ENCODE data around the gene LRRC45. TPM values are rescaled to one million over a fixed set of nuclear protein-coding genes. Genes with fewer than 3 reads are reported as not detected.

Gene LRRC45
- total and polyA plus RNA-seq, 2 donors: 8.7 to 14.9 TPM

DNA sequence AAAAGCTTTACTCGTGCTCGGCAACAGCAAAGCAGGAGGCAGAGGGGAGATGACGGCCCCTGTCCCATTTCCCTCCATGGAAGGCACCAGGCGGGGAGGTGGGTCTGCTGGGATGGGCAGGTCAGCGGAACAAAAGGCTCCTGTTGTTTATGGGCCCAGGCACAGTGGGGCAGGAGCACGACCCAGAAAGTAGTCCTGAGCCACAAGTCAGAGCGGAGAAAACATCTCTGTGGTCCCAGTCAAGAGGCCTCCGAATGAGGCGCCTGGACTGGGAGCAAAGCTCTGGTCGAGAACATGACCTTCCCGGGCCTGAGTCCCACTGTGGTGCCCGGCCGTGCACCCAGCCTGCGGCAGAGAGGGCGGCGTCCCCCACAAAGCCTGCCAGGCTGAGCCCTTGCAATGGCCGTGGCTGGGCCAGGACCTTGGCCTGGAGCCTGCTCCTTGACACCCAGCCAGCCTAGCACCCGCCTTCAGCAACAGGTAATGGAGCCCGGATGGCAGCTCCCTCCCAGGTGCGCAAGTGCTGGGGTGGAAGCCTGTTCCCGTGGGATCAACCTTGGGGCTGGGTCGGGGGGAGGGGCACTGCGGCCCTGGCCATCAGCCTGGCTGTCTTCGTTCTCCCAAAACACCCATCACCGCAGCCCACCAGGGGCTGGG is 24.9 kb downstream of the LRRC45 start:
- Histone ChIP-seq H3K27ac (ENCODE audit: low read depth) (no peak overlapping the region), H3K36me3 (ENCODE audit: insufficient read depth) (peaks cover 2% of the 10 kb centered on the region), H3K4me3 (ENCODE audit: low read depth, low read length) (no peak overlapping the region), H3K4me1 (ENCODE audit: insufficient read depth) (peaks cover 2% of the 10 kb centered on the region)
- WGBS: 90% methylated on average over 25 of the region's 25 CpGs
- no peak for DNase-seq (ENCODE audit: extremely low spot score)

DNA sequence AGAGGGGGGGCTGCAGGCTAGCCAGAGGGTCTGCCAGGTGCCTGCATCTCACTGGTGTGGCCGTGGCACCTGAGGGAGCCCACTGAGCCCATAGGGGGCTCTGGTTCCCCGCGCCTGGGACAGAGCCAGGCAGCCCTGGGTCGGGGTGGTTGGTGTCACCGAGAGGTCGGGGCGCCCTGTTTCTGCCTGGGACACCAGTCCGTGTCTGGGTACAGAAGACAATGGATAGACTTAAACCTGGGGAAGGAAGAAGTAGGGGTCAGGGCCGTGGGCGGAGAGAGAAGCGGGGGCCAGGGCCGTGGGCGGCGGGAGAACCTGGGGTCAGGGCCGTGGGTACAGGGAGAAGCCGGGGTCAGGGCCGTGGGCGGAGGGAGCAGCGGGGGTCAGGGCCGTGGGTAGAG is 25.5 kb downstream of the LRRC45 start:
- Histone ChIP-seq H3K4me3 (ENCODE audit: low read depth, low read length) (no peak overlapping the region), H3K36me3 (ENCODE audit: insufficient read depth) (peaks cover 2% of the 10 kb centered on the region), H3K4me1 (ENCODE audit: insufficient read depth) (peaks cover 2% of the 10 kb centered on the region), H3K27ac (ENCODE audit: low read depth) (no peak overlapping the region)
- DNase-seq (ENCODE audit: extremely low spot score): no peak
- WGBS: 87% methylated on average over 20 of the region's 20 CpGs

- Histone ChIP-seq H3K27ac (ENCODE audit: low read depth) (no peak overlapping the region), H3K36me3 (ENCODE audit: insufficient read depth) (peaks cover 2% of the 10 kb centered on the region), H3K4me1 (ENCODE audit: insufficient read depth) (peaks cover 2% of the 10 kb centered on the region), H3K4me3 (ENCODE audit: low read depth, low read length) (no peak overlapping the region)
- DNase-seq (ENCODE audit: extremely low spot score): no peak
- 84% methylated on average over 8 of the region's 8 CpGs for WGBS
Measured at GRCh38 chr17:82049106-82049505, 26.0 kb downstream of the LRRC45 start.

- H3K36me3 ChIP-seq (ENCODE audit: insufficient read depth): peaks cover 2% of the 10 kb centered on the region
- WGBS: 93% methylated on average over 16 of the region's 16 CpGs
Measured at GRCh38 chr17:82049521-82049971, 26.4 kb downstream of the LRRC45 start.

GRCh38 chr17:82050152-82050760 is 27.2 kb downstream of the LRRC45 start:
- H3K36me3 ChIP-seq (ENCODE audit: insufficient read depth): peaks cover 2% of the 10 kb centered on the region
- no peak overlapping the region for H3K27ac ChIP-seq (ENCODE audit: low read depth)
- H3K4me1 ChIP-seq (ENCODE audit: insufficient read depth): peaks cover 2% of the 10 kb centered on the region
- 87% methylated on average over 28 of the region's 28 CpGs for WGBS
- H3K4me3 ChIP-seq (ENCODE audit: low read depth, low read length): peak overlapping the region; percentile 96
- no peak for DNase-seq (ENCODE audit: extremely low spot score)

More at GRCh38 chr17:82049521-82049971, 26.4 kb downstream of the LRRC45 start:
- DNase-seq (ENCODE audit: extremely low spot score): no peak
- H3K4me3 ChIP-seq (ENCODE audit: low read depth, low read length): no peak overlapping the region
- H3K4me1 ChIP-seq (ENCODE audit: insufficient read depth): peaks cover 2% of the 10 kb centered on the region
- no peak overlapping the region for H3K27ac ChIP-seq (ENCODE audit: low read depth)

GRCh38 chr17:82050761-82051641 is 27.9 kb downstream of the LRRC45 start:
- Histone ChIP-seq H3K4me1 (ENCODE audit: insufficient read depth) (peaks cover 2% of the 10 kb centered on the region), H3K36me3 (ENCODE audit: insufficient read depth) (peaks cover 2% of the 10 kb centered on the region), H3K27ac (ENCODE audit: low read depth) (no peak overlapping the region), H3K4me3 (ENCODE audit: low read depth, low read length) (peak overlapping the region; percentile 96)
- 12% methylated on average over 79 of the region's 79 CpGs for WGBS
- DNase-seq (ENCODE audit: extremely low spot score): no peak

GRCh38 chr17:82051776-82052637 is 28.9 kb downstream of the LRRC45 start, which contains the start of the genes GPS1 and RFNG:
GPS1 (plus strand) TSS chr17:82051898; CDS start chr17:82051932, 34 bp downstream.
RFNG (minus strand) TSS chr17:82051811; CDS start chr17:82051766, 45 bp downstream.
- Histone ChIP-seq H3K4me1 (ENCODE audit: insufficient read depth) (peaks cover 2% of the 10 kb centered on the region), H3K36me3 (ENCODE audit: insufficient read depth) (peaks cover 4% of the 10 kb centered on the region), H3K4me3 (ENCODE audit: low read depth, low read length) (peak within 1 kb of the TSS; percentile 96), H3K27ac (ENCODE audit: low read depth) (no peak within 1 kb of the TSS)
- no peak for DNase-seq (ENCODE audit: extremely low spot score)
- under 1% methylated on average over 94 of the region's 94 CpGs for WGBS

GRCh38 chr17:82052638-82053059 is 29.5 kb downstream of the LRRC45 start:
- H3K27ac ChIP-seq (ENCODE audit: low read depth): no peak overlapping the region
- peaks cover 5% of the 10 kb centered on the region for H3K36me3 ChIP-seq (ENCODE audit: insufficient read depth)

DNA sequence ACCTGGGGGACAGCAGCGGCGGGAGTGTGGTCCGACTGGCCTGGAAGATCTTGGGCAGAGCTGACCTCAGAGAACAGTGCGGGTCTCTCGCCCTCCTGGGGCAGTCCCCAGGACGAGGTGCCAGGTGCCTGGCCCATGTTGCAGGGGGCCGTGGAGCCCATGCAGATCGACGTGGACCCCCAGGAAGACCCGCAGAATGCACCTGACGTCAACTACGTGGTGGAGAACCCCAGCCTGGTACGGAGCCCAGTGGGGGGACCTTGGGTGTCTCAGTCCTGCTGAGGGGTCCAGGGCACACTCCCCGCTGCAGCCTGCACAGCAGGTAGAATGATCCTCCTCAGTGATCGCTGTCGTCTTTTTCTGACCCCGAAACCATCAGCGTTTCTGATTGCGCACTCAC is 30.0 kb downstream of the LRRC45 start:
- Histone ChIP-seq H3K27ac (ENCODE audit: low read depth) (no peak overlapping the region), H3K36me3 (ENCODE audit: insufficient read depth) (peaks cover 5% of the 10 kb centered on the region), H3K4me3 (ENCODE audit: low read depth, low read length) (no peak overlapping the region), H3K4me1 (ENCODE audit: insufficient read depth) (peaks cover 2% of the 10 kb centered on the region)
- 92% methylated on average over 19 of the region's 19 CpGs for WGBS
- DNase-seq (ENCODE audit: extremely low spot score): no peak

More at GRCh38 chr17:82052638-82053059, 29.5 kb downstream of the LRRC45 start:
- WGBS: 28% methylated on average over 19 of the region's 19 CpGs
- peak overlapping the region; percentile 96 for H3K4me3 ChIP-seq (ENCODE audit: low read depth, low read length)
- DNase-seq (ENCODE audit: extremely low spot score): no peak
- peaks cover 2% of the 10 kb centered on the region for H3K4me1 ChIP-seq (ENCODE audit: insufficient read depth)

DNA sequence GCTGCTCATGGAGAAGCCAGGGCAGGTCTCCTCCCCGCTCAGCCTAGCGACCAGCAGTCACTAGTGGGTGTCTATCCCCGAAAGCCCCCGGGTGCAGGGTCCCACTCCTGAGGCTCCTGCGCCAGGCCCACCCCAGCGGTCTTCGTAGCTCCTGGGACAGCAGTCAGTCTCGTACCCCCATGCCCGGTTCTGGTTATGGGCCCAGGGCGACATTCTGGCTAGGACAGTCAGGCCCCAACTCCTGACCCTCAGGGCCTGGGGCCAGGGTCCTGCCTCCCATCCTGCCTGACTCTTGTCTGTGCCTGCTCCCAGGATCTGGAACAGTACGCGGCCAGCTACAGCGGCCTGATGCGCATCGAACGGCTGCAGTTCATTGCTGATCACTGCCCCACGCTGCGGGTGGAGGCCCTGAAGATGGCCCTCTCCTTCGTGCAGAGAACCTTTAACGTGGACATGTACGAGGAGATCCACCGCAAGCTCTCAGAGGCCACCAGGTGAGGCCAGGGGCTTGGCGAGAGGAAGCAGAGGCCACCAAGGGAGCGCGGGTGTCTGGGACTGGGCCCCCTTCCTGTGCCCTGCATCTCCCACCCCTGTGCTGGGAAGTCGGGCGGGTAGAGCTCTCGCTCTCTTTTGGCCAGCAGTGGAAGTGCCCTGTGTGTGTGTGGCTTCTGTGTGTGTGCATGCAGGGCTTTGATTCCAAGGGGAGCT is 30.6 kb downstream of the LRRC45 start:
- Histone ChIP-seq H3K27ac (ENCODE audit: low read depth) (no peak overlapping the region), H3K4me3 (ENCODE audit: low read depth, low read length) (no peak overlapping the region), H3K36me3 (ENCODE audit: insufficient read depth) (peaks cover 5% of the 10 kb centered on the region), H3K4me1 (ENCODE audit: insufficient read depth) (peaks cover 2% of the 10 kb centered on the region)
- DNase-seq (ENCODE audit: extremely low spot score): no peak
- WGBS: 92% methylated on average over 28 of the region's 28 CpGs

- WGBS: 90% methylated on average over 38 of the region's 38 CpGs
Measured at GRCh38 chr17:82054351-82055022, 31.4 kb downstream of the LRRC45 start.

More at GRCh38 chr17:82054351-82055022, 31.4 kb downstream of the LRRC45 start:
- Histone ChIP-seq H3K4me3 (ENCODE audit: low read depth, low read length) (no peak overlapping the region), H3K4me1 (ENCODE audit: insufficient read depth) (peaks cover 2% of the 10 kb centered on the region), H3K36me3 (ENCODE audit: insufficient read depth) (peaks cover 5% of the 10 kb centered on the region), H3K27ac (ENCODE audit: low read depth) (no peak overlapping the region)
- no peak for DNase-seq (ENCODE audit: extremely low spot score)
